ENCODE results near the gene TMEM52. TPM values are rescaled to one million over a fixed set of nuclear protein-coding genes. Genes with fewer than 3 reads are reported as not detected.

The TMEM52 gene
- total RNA-seq, 1 experiment from 2014 or later = 9.6 TPM

- no peaks in the 10 kb centered on the region for H3K79me2 ChIP-seq (ENCODE audit: insufficient read depth, low read length)
- H3K18ac ChIP-seq (ENCODE audit: insufficient read length, low read depth, low read length) = no peak overlapping the region
- H4K5ac ChIP-seq (ENCODE audit: insufficient read length, low read depth, low read length) = no peak overlapping the region
- Mint-ChIP-seq H3K27ac (no peak overlapping the region), H3K36me3 (ENCODE audit: insufficient read depth in 1 of 3, low read depth in 3 of 3) (no peaks in the 10 kb centered on the region; a peak in 1 of 7 replicates), H3K9me3 (peaks cover 7 to 15% of the 10 kb centered on the region in 2 experiments), H3K27me3 (ENCODE audit: low read depth) (no peaks in the 10 kb centered on the region; the same call in none of the 2 replicates), H3K4me1 (peaks cover 0 to 2% of the 10 kb centered on the region in 2 experiments; a peak in 1 of 4 replicates), H3K4me3 (no peak overlapping the region)
- TF ChIP-seq CTCF (conservative IDR thresholded peaks at IDR 0.05) = no peak
- H2AK5ac ChIP-seq (ENCODE audit: insufficient read length, low read length) = no peak overlapping the region
- H2BK15ac ChIP-seq (ENCODE audit: low read depth, low read length) = no peak overlapping the region
- H3K14ac ChIP-seq (ENCODE audit: insufficient read depth, low read length) = no peak overlapping the region
- 100% methylated on average over 1 of the region's 16 CpGs for WGBS (ENCODE audit: extremely low coverage, insufficient read length, low lambda C conversion rate)
- H3T11ph ChIP-seq (ENCODE audit: low read length) = no peak overlapping the region
- H2BK12ac ChIP-seq (ENCODE audit: insufficient read length, low read depth, low read length) = no peak overlapping the region
- H3K23ac ChIP-seq (ENCODE audit: insufficient read length, low read depth, low read length) = no peak overlapping the region
- no peak overlapping the region for H2BK120ac ChIP-seq (ENCODE audit: low read depth, low read length, poor library complexity, severe bottlenecking)
- no peak for DNase-seq
- H3K56ac ChIP-seq (ENCODE audit: insufficient read length, low read depth, low read length) = no peak overlapping the region
- H3K4me2 ChIP-seq (ENCODE audit: insufficient read depth, insufficient read length, low read length) = no peak overlapping the region
- no peak overlapping the region for H4K91ac ChIP-seq (ENCODE audit: insufficient read length, low read depth, low read length)
- no peak overlapping the region for H2BK20ac ChIP-seq (ENCODE audit: low read depth, low read length, poor library complexity, severe bottlenecking)
- H2BK5ac ChIP-seq (ENCODE audit: insufficient read length, low read length) = no peak overlapping the region
- no peaks in the 10 kb centered on the region for H4K20me1 ChIP-seq (ENCODE audit: control insufficient read depth, insufficient read depth, insufficient read length)
- no peaks in the 10 kb centered on the region for H3K9me3 ChIP-seq (ENCODE audit: control insufficient read depth, low read depth, low read length)
- no peak overlapping the region for H3K9ac ChIP-seq (ENCODE audit: extremely low read depth, insufficient read length, low read length)
- no peak overlapping the region for H4K8ac ChIP-seq (replicated peaks; ENCODE audit: insufficient read length, low read depth, low read length)
- H3K27me3 ChIP-seq (ENCODE audit: insufficient read depth, low read length) = no peaks in the 10 kb centered on the region
- no peaks in the 10 kb centered on the region for H3K23me2 ChIP-seq (ENCODE audit: insufficient read length, low read depth, low read length, poor library complexity, severe bottlenecking)
- no peaks in the 10 kb centered on the region for H3K4me1 ChIP-seq (ENCODE audit: insufficient read depth, low read length)
- H3K4ac ChIP-seq (ENCODE audit: low read depth, low read length) = no peak overlapping the region
- no peaks in the 10 kb centered on the region for H3K79me1 ChIP-seq (ENCODE audit: insufficient read depth, low read depth, low read length, poor library complexity, severe bottlenecking)
- no peak overlapping the region for H2AFZ ChIP-seq (ENCODE audit: low read length)
- no peak overlapping the region for H3K27ac ChIP-seq (ENCODE audit: insufficient read length, low read depth, low read length)
Observed at GRCh38 chr1:1937549-1938275, 18.6 kb upstream of the TMEM52 start.

Measured in H9 (cell line).